ENCODE results near the gene NIPAL4.

NIPAL4 gene

GRCh38 chr5:157502143-157502647 is 42.2 kb downstream of the NIPAL4 start:
- TF ChIP-seq CTCF (IDR thresholded peaks at IDR 0.05; ENCODE audit: low read depth, low read length), result no peak
- DNase-seq (ENCODE audit: extremely low read depth, low read depth), result no peak

GRCh38 chr5:157504053-157504452 is 44.0 kb downstream of the NIPAL4 start:
- TF ChIP-seq CTCF (IDR thresholded peaks at IDR 0.05; ENCODE audit: low read depth, low read length), result no peak
- DNase-seq (ENCODE audit: extremely low read depth, low read depth), result no peak

GRCh38 chr5:157505496-157505895 is 45.5 kb downstream of the NIPAL4 start:
- no peak for TF ChIP-seq CTCF (IDR thresholded peaks at IDR 0.05; ENCODE audit: low read depth, low read length)
- DNase-seq (ENCODE audit: extremely low read depth, low read depth), result no peak

GRCh38 chr5:157506066-157506590 is 46.1 kb downstream of the NIPAL4 start:
- TF ChIP-seq CTCF (IDR thresholded peaks at IDR 0.05; ENCODE audit: low read depth, low read length), result no peak

GRCh38 chr5:157506981-157507780 is 47.2 kb downstream of the NIPAL4 start:
- TF ChIP-seq CTCF (IDR thresholded peaks at IDR 0.05; ENCODE audit: low read depth, low read length), result no peak
- DNase-seq (ENCODE audit: extremely low read depth, low read depth), result no peak

More at GRCh38 chr5:157506066-157506590, 46.1 kb downstream of the NIPAL4 start:
- DNase-seq (ENCODE audit: extremely low read depth, low read depth), result no peak

GRCh38 chr5:157509093-157509492 is 49.1 kb downstream of the NIPAL4 start:
- TF ChIP-seq CTCF (IDR thresholded peaks at IDR 0.05; ENCODE audit: low read depth, low read length), result no peak
- DNase-seq (ENCODE audit: extremely low read depth, low read depth), result no peak

- no peak for DNase-seq (ENCODE audit: extremely low read depth, low read depth)
- no peak for TF ChIP-seq CTCF (IDR thresholded peaks at IDR 0.05; ENCODE audit: low read depth, low read length)
These were observed 49.6 kb downstream of the NIPAL4 start for GRCh38 chr5:157509587-157509986.
